Esophagus squamous epithelium (tissue), 5 donors: Measurements from ENCODE around the gene CMTM7. TPM values are rescaled to one million over a fixed set of nuclear protein-coding genes. Genes with fewer than 3 reads are reported as not detected.
A peak's percentile ranks its signal among the peaks of the same experiment; 100 is the strongest.

ENCODE experiments used
- DNase-seq: peaks from one replicate; lab custom pipeline; 2025; lab: John Stamatoyannopoulos, UW
- H3K27ac ChIP-seq, 4 donors: fragments of 200-600 bp; sonication (generic); one replicate each; pipeline ENCODE4 v1.5.1; 2016 to 2019; ENCODE audit warnings: mild to moderate bottlenecking in 1 of 4
- H3K27me3 ChIP-seq, 4 donors: fragments of 200-600 bp; sonication (generic); 1 replicate in 3 of 4; 2 replicates in 1 of 4; pipeline versions ENCODE4 v1.5.1 to v1.6.0; 2017 to 2021; ENCODE audit warnings: antibody characterized with exemption in 1 of 4
- H3K36me3 ChIP-seq, 3 donors: fragments of 200-600 bp; sonication (generic); one replicate each; pipeline ENCODE4 v1.5.1; 2016 to 2019
- H3K4me1 ChIP-seq, 3 donors: fragments of 200-600 bp; sonication (generic); one replicate each; pipeline ENCODE4 v1.5.1; 2017 to 2019
- H3K4me3 ChIP-seq, 4 donors: fragments of 200-600 bp; sonication (generic); 1 replicate in 3 of 4; 2 replicates in 1 of 4; pipeline ENCODE4 v1.5.1; 2016 to 2019; ENCODE audit warnings: mild to moderate bottlenecking in 2 of 4, moderate library complexity in 1 of 4
- H3K9me3 ChIP-seq, 3 donors: fragments of 200-600 bp; sonication (generic); one replicate each; pipeline ENCODE4 v1.5.1; 2016 to 2019
- POLR2A ChIP-seq, 4 donors: fragments of 450-650 bp; IDR thresholded peaks; one replicate each; pipeline ENCODE4 v1.6.1; 2017; ENCODE audit warnings: antibody characterized with exemption in 4 of 4, mild to moderate bottlenecking in 4 of 4, moderate library complexity in 3 of 4
- WGBS, 2 donors: methylation state at CpG; one replicate each; pipeline ENCODE4 v1.1.5; 2018; 5-methylcytosine and 5-hydroxymethylcytosine counted together
- intact Hi-C: fragments of 100-400 bp; cut with DNase I; formaldehyde crosslinking; loops from one replicate; pipeline ENCODE4 v1.15.0; 2022
- total RNA-seq, 4 donors: library from RNA; depleted of rRNA; stranded (reverse); fragments of >200 nt; gene quantifications; one replicate each; pipeline ENCODE4 v1.1.0, GENCODE V29; 2016
- TF ChIP-seq, protein P1 (sequence below), 6 experiments: fragments of 450-650 bp in 4 of 6; fragments of 200-600 bp in 2 of 6; sonication (generic) in 2 of 6; IDR thresholded peaks; one replicate each; pipeline ENCODE4 v1.5.1; 2016 to 2019; ENCODE audit warnings: antibody characterized with exemption in 6 of 6, mild to moderate bottlenecking in 4 of 6, moderate library complexity in 4 of 6
- donor health status: DM: yes; HTN: yes; CAD: no.

CMTM7 gene
- total RNA-seq, 4 donors from 2014 or later, result 0.35 to 6.7 (median 3.0) TPM; not detected in 1

DNA sequence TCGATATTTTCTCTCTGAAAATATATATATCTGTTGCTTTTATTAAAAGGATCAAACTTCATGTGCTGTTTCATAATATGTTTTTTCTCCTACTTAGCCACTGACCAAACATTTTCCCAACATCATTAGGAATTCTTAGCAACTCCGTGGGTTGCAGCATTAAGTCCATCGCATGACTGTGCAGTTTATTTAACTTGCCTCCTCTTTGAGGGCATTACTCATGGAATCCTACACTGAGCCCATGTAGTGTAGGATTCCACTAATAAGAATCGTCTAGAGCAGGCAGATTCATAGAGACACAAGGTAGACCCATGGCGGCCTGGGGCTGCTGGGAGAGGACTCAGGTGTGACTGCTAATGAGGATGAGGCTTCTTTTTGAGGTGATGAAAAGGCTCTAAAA, 61.7 kb downstream of the CMTM7 start:
- 83 to 88% methylated on average over 5 of the region's 5 CpGs for WGBS, 2 donors

DNA sequence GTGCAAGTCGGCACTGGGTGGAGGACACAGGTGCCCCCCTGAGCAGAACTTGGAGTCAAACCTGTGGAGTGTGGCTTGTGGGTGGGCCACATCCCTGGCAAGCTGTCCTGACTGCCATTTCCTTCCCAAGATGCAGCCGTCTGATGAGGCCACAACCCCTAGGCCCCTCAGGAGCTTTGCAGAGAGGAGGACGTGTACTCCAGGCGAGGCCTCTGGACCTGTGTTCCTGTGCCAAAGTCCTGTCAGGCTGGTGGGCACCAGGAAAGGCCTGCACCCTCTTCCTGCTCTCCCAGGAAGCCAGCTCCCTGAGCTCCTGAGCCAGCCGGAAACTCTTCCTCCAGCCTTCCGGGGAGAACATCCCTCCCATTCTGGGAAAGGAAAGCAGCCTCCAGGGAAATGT, 62.5 kb downstream of the CMTM7 start:
- H3K27ac ChIP-seq, result peak overlapping the region in 3 of 4 donors; percentile 19 to 36 (median 35)
- 84 to 100% methylated on average over 1 to 4 of the region's 6 CpGs for WGBS, 2 donors
- DNase-seq, result no peak
- peaks cover 0 to 94% (median 0%) of the 10 kb centered on the region in 4 donors for H3K27me3 ChIP-seq
- no peak overlapping the region for H3K4me3 ChIP-seq
- intact Hi-C loops, result no loop called here
- H3K9me3 ChIP-seq, result no peaks in the 10 kb centered on the region
- peaks cover 0 to 33% (median 7%) of the 10 kb centered on the region in 3 donors for H3K4me1 ChIP-seq
- peaks cover 0 to 6% (median 0%) of the 10 kb centered on the region in 3 donors for H3K36me3 ChIP-seq
- TF ChIP-seq, protein P1, sequence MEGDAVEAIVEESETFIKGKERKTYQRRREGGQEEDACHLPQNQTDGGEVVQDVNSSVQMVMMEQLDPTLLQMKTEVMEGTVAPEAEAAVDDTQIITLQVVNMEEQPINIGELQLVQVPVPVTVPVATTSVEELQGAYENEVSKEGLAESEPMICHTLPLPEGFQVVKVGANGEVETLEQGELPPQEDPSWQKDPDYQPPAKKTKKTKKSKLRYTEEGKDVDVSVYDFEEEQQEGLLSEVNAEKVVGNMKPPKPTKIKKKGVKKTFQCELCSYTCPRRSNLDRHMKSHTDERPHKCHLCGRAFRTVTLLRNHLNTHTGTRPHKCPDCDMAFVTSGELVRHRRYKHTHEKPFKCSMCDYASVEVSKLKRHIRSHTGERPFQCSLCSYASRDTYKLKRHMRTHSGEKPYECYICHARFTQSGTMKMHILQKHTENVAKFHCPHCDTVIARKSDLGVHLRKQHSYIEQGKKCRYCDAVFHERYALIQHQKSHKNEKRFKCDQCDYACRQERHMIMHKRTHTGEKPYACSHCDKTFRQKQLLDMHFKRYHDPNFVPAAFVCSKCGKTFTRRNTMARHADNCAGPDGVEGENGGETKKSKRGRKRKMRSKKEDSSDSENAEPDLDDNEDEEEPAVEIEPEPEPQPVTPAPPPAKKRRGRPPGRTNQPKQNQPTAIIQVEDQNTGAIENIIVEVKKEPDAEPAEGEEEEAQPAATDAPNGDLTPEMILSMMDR (IDR thresholded peaks at IDR 0.05), result no peak
- TF ChIP-seq POLR2A (IDR thresholded peaks at IDR 0.05), result no peak

More for the DNA sequence above, 61.7 kb downstream of the CMTM7 start:
- H3K27me3 ChIP-seq, result peaks cover 0 to 94% (median 0%) of the 10 kb centered on the region in 4 donors
- no peak overlapping the region for H3K4me3 ChIP-seq
- peaks cover 0 to 31% (median 7%) of the 10 kb centered on the region in 3 donors for H3K4me1 ChIP-seq
- TF ChIP-seq POLR2A (IDR thresholded peaks at IDR 0.05), result no peak
- TF ChIP-seq, protein P1 (IDR thresholded peaks at IDR 0.05), result no peak
- H3K9me3 ChIP-seq, result no peaks in the 10 kb centered on the region
- no peak for DNase-seq
- no peak overlapping the region for H3K27ac ChIP-seq
- peaks cover 0 to 6% (median 0%) of the 10 kb centered on the region in 3 donors for H3K36me3 ChIP-seq
- intact Hi-C loops, result no loop called here

DNA sequence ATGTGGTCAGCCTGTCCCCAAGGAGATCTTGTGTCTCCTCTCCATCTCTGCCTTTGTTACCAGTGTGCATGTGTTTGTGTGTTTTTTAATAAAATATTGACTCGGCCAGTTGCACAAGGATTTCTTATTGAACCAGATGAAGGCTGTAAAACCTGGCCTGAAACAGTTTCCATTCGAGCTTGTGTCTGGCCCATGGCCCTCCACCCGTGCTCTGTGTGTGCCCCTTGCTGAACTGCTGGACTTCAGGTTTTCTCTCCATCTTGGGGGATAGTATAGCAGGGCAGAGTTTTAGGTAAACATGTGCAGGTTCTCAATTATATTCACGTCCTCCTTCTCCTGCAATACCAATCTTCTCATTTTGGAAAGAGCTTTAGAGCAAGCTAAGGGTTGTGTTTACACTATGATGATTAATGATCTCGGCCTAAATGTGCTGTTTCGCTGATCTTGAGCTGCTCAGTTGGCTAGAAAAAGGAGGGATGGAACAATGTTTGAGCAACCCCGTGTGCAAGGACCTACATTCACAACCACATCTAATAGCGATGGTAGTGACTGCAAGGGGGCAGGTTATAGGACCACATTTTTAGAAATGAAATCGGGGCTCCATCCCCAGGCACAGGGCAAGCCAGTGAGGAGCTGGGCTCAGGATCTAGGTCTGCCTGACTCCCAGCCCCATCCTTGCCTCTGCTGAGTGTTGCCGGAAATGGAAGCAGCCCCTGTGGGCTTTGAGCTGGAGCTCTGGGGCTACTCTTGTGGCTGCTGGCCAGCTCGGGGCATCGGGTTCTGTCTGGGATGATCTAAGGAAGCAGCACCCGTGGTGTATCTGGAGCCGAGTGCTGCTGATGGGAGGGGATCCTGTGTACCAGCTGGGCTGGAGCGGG, 63.3 kb downstream of the CMTM7 start:
- peak overlapping the region in 3 of 4 donors; percentile 19 to 36 (median 35) for H3K27ac ChIP-seq
- H3K4me1 ChIP-seq, result peaks cover 0 to 40% (median 8%) of the 10 kb centered on the region in 3 donors
- H3K4me3 ChIP-seq, result no peak overlapping the region
- H3K27me3 ChIP-seq, result peaks cover 0 to 94% (median 0%) of the 10 kb centered on the region in 4 donors
- intact Hi-C loops, result no loop called here
- WGBS, 2 donors, result 63 to 79% methylated on average over 7 to 12 of the region's 15 CpGs
- TF ChIP-seq, protein P1 (IDR thresholded peaks at IDR 0.05), result no peak
- TF ChIP-seq POLR2A (IDR thresholded peaks at IDR 0.05), result no peak
- no peaks in the 10 kb centered on the region for H3K36me3 ChIP-seq
- no peak for DNase-seq
- H3K9me3 ChIP-seq, result no peaks in the 10 kb centered on the region

DNA sequence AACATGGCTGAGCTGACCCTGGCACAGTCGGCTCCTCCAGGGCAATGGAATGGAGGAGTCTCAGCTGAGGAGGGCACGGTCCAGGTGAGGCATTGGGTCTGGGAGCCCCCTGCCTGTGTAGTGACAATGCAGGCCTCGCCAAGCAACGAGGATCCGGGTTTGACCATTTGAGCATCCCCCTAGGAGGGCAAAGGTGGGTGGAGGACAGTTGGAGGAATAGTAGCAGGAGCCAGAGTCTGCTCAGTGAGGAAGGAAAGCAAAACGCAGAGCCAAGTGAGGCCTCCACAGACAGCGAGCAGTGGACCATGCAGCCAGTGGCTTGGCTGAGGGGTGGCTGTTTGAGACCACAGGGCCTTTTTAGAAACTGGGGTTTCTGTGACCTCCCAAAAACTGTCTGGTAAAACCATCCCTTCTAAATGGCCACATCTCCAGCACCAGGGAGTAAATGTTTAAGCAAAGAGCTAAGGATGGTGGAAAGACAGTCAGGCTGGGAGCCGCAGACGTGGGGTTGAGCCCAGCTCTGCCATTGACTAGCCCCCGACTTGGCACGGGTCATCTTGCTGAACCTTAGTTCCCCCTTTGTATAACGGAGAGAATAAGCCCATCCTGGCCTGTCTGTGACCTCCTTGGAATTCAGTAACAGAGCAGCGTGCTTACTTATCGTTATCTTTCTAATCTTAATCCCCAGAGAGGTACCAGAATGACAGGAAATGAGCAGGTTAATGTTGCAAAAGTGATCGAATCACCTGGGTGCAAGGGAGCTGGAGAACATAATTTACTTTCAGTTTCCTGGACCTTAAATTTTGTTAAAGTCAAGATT, 64.2 kb downstream of the CMTM7 start:
- 80 to 91% methylated on average over 13 of the region's 15 CpGs for WGBS, 2 donors
- Histone ChIP-seq H3K27me3 (peaks cover 0 to 93% (median 0%) of the 10 kb centered on the region in 4 donors), H3K27ac (peak overlapping the region in 2 of 4 donors; percentile 6 to 36), H3K4me3 (no peak overlapping the region), H3K4me1 (peaks cover 0 to 46% (median 16%) of the 10 kb centered on the region in 3 donors), H3K9me3 (no peaks in the 10 kb centered on the region), H3K36me3 (no peaks in the 10 kb centered on the region)
- DNase-seq, result no peak
- intact Hi-C loops, result no loop called here
- TF ChIP-seq, protein P1 (IDR thresholded peaks at IDR 0.05), result no peak
- no peak for TF ChIP-seq POLR2A (IDR thresholded peaks at IDR 0.05)
